HG02973 (cell line): ENCODE results near the gene USP44.
"Not testable (repeated sequence)": the region's sequence is repeated elsewhere in the genome, so short reads cannot be mapped to it uniquely, and the experiment has no call there.

Experiments
- ATAC-seq: cut with Tn5 transposase; IDR thresholded peaks from one replicate; pipeline ENCODE4 v1.9.1; 2021; ENCODE audit warnings: moderate library complexity; ENCODE audit not compliant: unreplicated experiment

The USP44 gene

DNA sequence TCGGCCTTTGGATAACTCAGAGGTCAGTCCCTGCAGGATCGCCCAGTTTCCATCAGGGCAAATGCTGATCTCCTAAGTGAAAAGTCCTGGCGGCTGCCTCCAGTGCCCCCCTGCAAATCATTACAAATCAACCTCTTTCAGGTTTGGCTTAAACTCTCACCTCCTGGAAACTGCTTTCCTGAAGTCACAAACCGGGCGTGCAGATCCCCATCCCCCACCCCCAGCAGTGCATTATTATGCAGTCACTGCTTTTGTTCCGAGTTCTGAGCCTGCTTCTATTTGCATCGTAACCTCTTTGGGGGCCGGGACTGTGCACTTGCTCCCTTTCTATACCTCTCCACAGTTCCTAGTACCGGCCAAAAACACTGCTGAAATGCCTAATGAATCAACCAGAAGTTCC lies at the start of gene USP44:
Gene USP44 (minus strand): TSS at position 172 of the 400 bp plus-strand sequence. CDS start 17,220 bp downstream, outside the sequence.
- ATAC-seq: no peak

GRCh38 chr12:95600567-95600966 lies 49.3 kb upstream of the USP44 start:
- ATAC-seq: no peak

GRCh38 chr12:95599880-95600279 lies 48.6 kb upstream of the USP44 start:
- ATAC-seq: no peak

- no peak for ATAC-seq
Observed at GRCh38 chr12:95594136-95594535, 42.9 kb upstream of the USP44 start.

DNA sequence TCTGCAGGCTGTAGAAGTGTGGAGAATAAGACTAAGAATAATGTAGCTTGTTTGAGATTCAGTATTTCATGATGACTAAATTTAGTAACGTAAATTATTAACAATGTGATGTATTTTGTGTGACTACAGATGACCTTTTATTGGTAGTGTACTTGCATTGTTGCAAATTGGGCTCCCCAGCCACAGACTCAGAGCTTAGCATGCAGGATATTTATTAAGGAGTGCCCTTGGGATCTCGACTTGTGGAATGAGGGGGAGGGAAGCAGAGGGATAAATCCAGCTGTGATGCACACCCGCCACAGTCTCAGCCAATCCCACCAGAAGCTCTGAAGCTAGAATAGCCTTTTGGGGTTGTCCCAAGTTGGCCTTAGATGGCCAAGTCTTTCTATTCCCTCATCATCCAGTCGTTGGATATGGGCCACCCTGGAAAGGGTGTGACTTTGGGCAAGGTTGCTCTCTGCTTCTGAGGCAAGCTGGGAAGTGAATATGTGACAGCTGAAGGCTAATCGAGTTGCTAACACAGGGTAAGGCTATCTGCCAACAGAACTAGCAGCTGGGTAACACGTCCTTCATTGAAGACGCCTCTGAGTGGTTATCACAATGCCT lies 42.1 kb upstream of the USP44 start:
- ATAC-seq: no peak

DNA sequence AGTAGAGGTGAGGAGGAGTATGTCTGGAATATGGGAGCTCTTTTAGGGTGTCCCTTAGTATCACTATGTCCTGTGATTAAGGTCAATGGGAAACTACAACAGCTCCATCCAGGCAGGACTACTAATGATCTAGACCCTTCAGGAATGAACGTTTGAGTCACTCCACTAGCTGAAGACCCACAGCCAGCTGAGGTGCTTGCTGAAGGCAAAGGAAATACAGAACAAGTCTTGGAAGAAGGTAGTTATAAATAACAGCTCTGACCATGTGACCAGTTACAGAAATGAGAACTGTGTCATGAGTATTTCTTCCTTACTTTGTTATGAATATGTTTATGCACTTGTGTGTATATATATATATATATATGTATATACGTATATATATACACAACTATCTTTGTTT lies 40.5 kb upstream of the USP44 start:
- no peak for ATAC-seq

DNA sequence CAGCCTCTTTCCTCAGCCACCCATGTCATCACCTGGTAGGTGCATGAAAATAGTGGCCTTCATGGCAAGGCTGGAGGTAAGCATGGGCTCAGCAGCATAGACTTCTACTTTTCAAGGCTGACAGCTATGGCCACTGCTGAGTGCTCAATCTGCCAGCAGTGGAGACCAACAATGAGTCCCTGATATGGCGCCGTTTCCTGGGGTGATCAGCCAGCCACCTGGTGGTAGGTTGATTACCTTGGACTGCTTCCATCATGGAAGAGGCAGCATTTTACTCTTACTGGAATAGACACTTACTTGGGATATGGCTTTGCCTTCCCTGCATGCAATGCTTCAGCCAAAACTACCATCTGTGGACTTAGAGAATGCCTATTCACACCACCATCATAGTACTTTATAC lies 39.5 kb upstream of the USP44 start:
- ATAC-seq: no peak

GRCh38 chr12:95583933-95584332 lies 32.7 kb upstream of the USP44 start:
- no peak for ATAC-seq

- ATAC-seq: no peak
Observed at GRCh38 chr12:95582230-95583058, 31.2 kb upstream of the USP44 start.

- no peak for ATAC-seq
Observed at GRCh38 chr12:95577820-95578219, 26.5 kb upstream of the USP44 start.

- no peak for ATAC-seq
Observed at GRCh38 chr12:95574799-95575452, 23.6 kb upstream of the USP44 start.

- no peak for ATAC-seq
Observed at GRCh38 chr12:95573951-95574576, 22.8 kb upstream of the USP44 start.

- ATAC-seq: no peak
Observed at GRCh38 chr12:95571369-95571768, 20.1 kb upstream of the USP44 start.

GRCh38 chr12:95568045-95568444 lies 16.8 kb upstream of the USP44 start:
- not testable (repeated sequence) for ATAC-seq

GRCh38 chr12:95557625-95558024 lies 6.3 kb upstream of the USP44 start:
- no peak for ATAC-seq

- ATAC-seq: no peak
Observed at GRCh38 chr12:95554532-95555071, 3.3 kb upstream of the USP44 start.

GRCh38 chr12:95553197-95553943 lies 2.1 kb upstream of the USP44 start:
- no peak for ATAC-seq

- no peak for ATAC-seq
Observed at GRCh38 chr12:95551913-95552516, 739 bp upstream of the USP44 start.

DNA sequence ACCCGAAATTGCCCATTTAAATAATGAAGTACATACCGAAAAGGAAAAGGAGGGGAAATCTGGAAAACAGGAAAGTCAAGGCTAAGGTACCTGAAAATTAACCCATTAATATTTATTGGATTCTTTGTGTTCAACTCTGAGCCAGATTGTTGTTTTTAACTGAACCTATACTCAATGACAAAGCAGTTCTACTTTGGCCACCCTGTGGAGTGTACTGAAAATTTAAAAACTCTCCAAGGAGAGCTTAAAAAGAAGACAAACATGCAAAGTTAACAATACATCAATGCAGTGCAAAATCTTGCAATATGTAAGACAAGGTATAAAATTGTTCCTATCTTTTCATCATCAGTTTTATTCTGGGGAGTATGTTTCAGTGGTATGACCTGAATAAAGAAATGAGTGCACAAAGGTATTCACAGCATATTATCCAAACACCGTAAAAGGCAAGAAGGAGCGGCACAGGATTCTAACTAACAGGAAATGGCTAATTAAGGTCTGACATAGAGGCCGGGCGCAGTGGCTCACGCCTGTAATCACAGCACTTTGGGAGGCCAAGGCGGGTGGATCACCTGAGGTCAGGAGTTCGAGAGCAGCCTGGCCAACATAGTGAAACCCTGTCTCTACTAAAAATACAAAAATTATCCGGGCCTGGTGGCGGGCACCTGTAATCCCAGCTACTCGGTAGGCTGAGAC lies 1.7 kb downstream of the USP44 start:
- no peak for ATAC-seq
